Heart left ventricle (tissue), 16 donors: ENCODE measurements around the gene SDF2L1. TPM values are rescaled to one million over a fixed set of nuclear protein-coding genes. Genes with fewer than 3 reads are reported as not detected.

Source experiments
- ATAC-seq, 4 donors: fragments of 200-7000 bp; cut with Tn5 transposase; one replicate each; pipeline ENCODE4 v1.9.1; 2020 to 2022; ENCODE audit warnings: moderate library complexity in 4 of 4, mild to moderate bottlenecking in 3 of 4, moderate number of reproducible peaks in 1 of 4
- DNase-seq, 5 donors: peaks; one replicate each; pipeline ENCODE4 v3.0.0-alpha.2; 2020
- H3K27ac ChIP-seq, 12 donors: fragments of 200-600 bp; sonication (generic) in 4 of 12; one replicate each; pipeline versions ENCODE4 v1.5.0 to v1.8.0; 2016 to 2022; ENCODE audit warnings: mild to moderate bottlenecking in 2 of 12
- H3K27me3 ChIP-seq, 9 donors: fragments of 200-600 bp; sonication (generic) in 2 of 9; one replicate each; pipeline versions ENCODE4 v1.5.1 to v1.8.0; 2016 to 2022; ENCODE audit warnings: mild to moderate bottlenecking in 3 of 9
- H3K36me3 ChIP-seq, 9 donors: fragments of 200-600 bp; sonication (generic) in 2 of 9; one replicate each; pipeline versions ENCODE4 v1.5.0 to v1.8.0; 2018 to 2022; ENCODE audit warnings: mild to moderate bottlenecking in 2 of 9
- H3K4me1 ChIP-seq, 12 donors: fragments of 200-600 bp; sonication (generic) in 4 of 12; one replicate each; pipeline versions ENCODE4 v1.5.0 to v1.8.0; 2016 to 2022; ENCODE audit warnings: mild to moderate bottlenecking in 3 of 12
- H3K4me3 ChIP-seq, 12 donors: fragments of 200-600 bp; sonication (generic) in 4 of 12; one replicate each; pipeline versions ENCODE4 v1.5.0 to v1.8.0; 2017 to 2022; ENCODE audit warnings: mild to moderate bottlenecking in 9 of 12, moderate library complexity in 4 of 12
- H3K9me3 ChIP-seq, 12 donors: fragments of 200-600 bp; sonication (generic) in 4 of 12; one replicate each; pipeline versions ENCODE4 v1.5.0 to v1.8.0; 2016 to 2022; ENCODE audit warnings: mild to moderate bottlenecking in 1 of 12
- CTCF ChIP-seq, 12 donors: fragments of 200-600 bp; sonication (generic) in 4 of 12; IDR thresholded peaks; one replicate each; pipeline versions ENCODE4 v1.5.0 to v1.8.0; 2018 to 2022; ENCODE audit warnings: antibody characterized with exemption in 12 of 12, mild to moderate bottlenecking in 5 of 12
- POLR2A ChIP-seq, 2 donors: fragments of 450-650 bp; IDR thresholded peaks; one replicate each; pipeline ENCODE4 v1.6.1; 2017; ENCODE audit warnings: antibody characterized with exemption in 2 of 2, mild to moderate bottlenecking in 2 of 2, moderate library complexity in 2 of 2
- WGBS, 4 donors: extraction: QIAGEN DNeasy Blood & Tissue Kit in 2 of 4; methylation state at CpG; one replicate each; pipeline versions ENCODE4 v1.1.5 to v1.1.7; 2013 to 2018; 5-methylcytosine and 5-hydroxymethylcytosine counted together
- intact Hi-C, 10 donors: fragments of 100-400 bp; cut with DNase I; formaldehyde crosslinking; loops; one replicate each; pipeline versions ENCODE4 v1.11.1 to v1.14.2; 2022
- polyA plus RNA-seq, 2 donors: library from polyadenylated mRNA; stranded (reverse); fragments of 200-250 nt; gene quantifications; one replicate each; pipeline ENCODE4 v1.2.3, GENCODE V29; 2013
- total RNA-seq, 9 donors: library from RNA; depleted of rRNA in 2 of 9; stranded (reverse); fragments of >200 nt in 2 of 9; fragmentation: NEBNext Ultra II Directional in 3 of 9; extraction: Animal tissue kit (Norgen Biotek cat#: 25700) in 3 of 9; gene quantifications; one replicate each; pipeline versions ENCODE4 v1.1.0 to v1.2.4, GENCODE V29; 2016 to 2023
- donor health status: ischemic (EF 13 %, LVEDD 7.1; RV severe dilation, severe dysfunction).
- donor health status: healthy with polysubstance abuse.
- donor health status: DM: no; HTN: yes; CAD: no.
- donor health status: DM: no; HTN: no; CAD: no.
- donor health status: ischemic (EF 25% LVEDD 6.9; RV normal size, moderate dysfunction).
- donor health status: ischemic (EF 25% LVEDD 5.7; RV mildly dilated, moderate dysfunction).
- donor health status: healthy.
- donor health status: DM: yes; HTN: yes; CAD: no.
- donor health status: ischemic (EF 35%, LVEDD 5.7; RV mildly dilated, moderate dysfunction).
- donor health status: nonischemic (EF 11% LVEDD 7.7; RV severe dilation, severe dysfunction).
- donor health status: DM: yes; HTN: yes; CAD: no.
- donor health status: PGD.
- donor health status: ischemic (EF 29% LVEDD 5.4; RV normal size, mild dysfunction).
- donor health status: nonischemic (EF 23%, LVEDD 6.1; RV moderate dilation, normal function).

The SDF2L1 gene
- total and polyA plus RNA-seq, 11 donors: 14.1 to 226 (median 24.5) TPM

- no peak for TF ChIP-seq POLR2A (IDR thresholded peaks at IDR 0.05)
- TF ChIP-seq CTCF (IDR thresholded peaks at IDR 0.05): no peak
- no peak overlapping the region for H3K4me3 ChIP-seq
- no peak for DNase-seq
- intact Hi-C loops: loop anchor here in 2 of 10 donors (5.0 to 10.0 kb wide), 2 partner anchors 46 to 54 kb away; no protein-coding TSS in a partner anchor
- WGBS, 4 donors: 91 to 93% (median 93%) methylated on average over 4 of the region's 4 CpGs
- H3K4me1 ChIP-seq: peaks cover 0 to 25% (median 10%) of the 10 kb centered on the region in 12 donors
- ATAC-seq: no peak
- no peak overlapping the region for H3K27ac ChIP-seq
- no peaks in the 10 kb centered on the region for H3K27me3 ChIP-seq
- H3K36me3 ChIP-seq: peaks cover 0 to 23% (median 0%) of the 10 kb centered on the region in 9 donors
- no peaks in the 10 kb centered on the region for H3K9me3 ChIP-seq
Measured at GRCh38 chr22:21631025-21631424, 11.1 kb upstream of the SDF2L1 start.

GRCh38 chr22:21632237-21632895 is 9.7 kb upstream of the SDF2L1 start, which contains the start of gene CCDC116:
TSS of gene CCDC116 (plus strand) at chr22:21632760. CDS start at chr22:21633182, 422 bp downstream.
- DNase-seq: peak in 1 of 5 donors; percentile 68

GRCh38 chr22:21632931-21633330 is 9.2 kb upstream of the SDF2L1 start:
- peaks cover 0 to 21% (median 10%) of the 10 kb centered on the region in 12 donors for H3K4me1 ChIP-seq
- no peak for TF ChIP-seq CTCF (IDR thresholded peaks at IDR 0.05)
- no peak for TF ChIP-seq POLR2A (IDR thresholded peaks at IDR 0.05)
- H3K36me3 ChIP-seq: peaks cover 0 to 6% (median 0%) of the 10 kb centered on the region in 9 donors
- H3K4me3 ChIP-seq: no peak overlapping the region
- no peaks in the 10 kb centered on the region for H3K9me3 ChIP-seq
- intact Hi-C loops: loop anchor here in 2 of 10 donors (5.0 to 10.0 kb wide), 2 partner anchors 48 to 56 kb away; no protein-coding TSS in a partner anchor
- DNase-seq (no peak), ATAC-seq (no peak)
- no peak overlapping the region for H3K27ac ChIP-seq
- H3K27me3 ChIP-seq: no peaks in the 10 kb centered on the region
- 83 to 97% (median 97%) methylated on average over 18 of the region's 18 CpGs for WGBS, 4 donors

More at GRCh38 chr22:21632237-21632895, 9.7 kb upstream of the SDF2L1 start, which contains the start of gene CCDC116:
- H3K4me3 ChIP-seq: no peak within 1 kb of the TSS
- intact Hi-C loops: loop anchor here in 2 of 10 donors (5.0 to 10.0 kb wide), 2 partner anchors 48 to 55 kb away; no protein-coding TSS in a partner anchor
- H3K9me3 ChIP-seq: no peaks in the 10 kb centered on the region
- H3K27ac ChIP-seq: no peak within 1 kb of the TSS
- no peaks in the 10 kb centered on the region for H3K27me3 ChIP-seq
- peaks cover 0 to 12% (median 0%) of the 10 kb centered on the region in 9 donors for H3K36me3 ChIP-seq
- TF ChIP-seq POLR2A (IDR thresholded peaks at IDR 0.05): no peak
- no peak for TF ChIP-seq CTCF (IDR thresholded peaks at IDR 0.05)
- 56 to 87% (median 84%) methylated on average over 26 to 27 of the region's 27 CpGs for WGBS, 4 donors
- no peak for ATAC-seq
- peaks cover 0 to 22% (median 10%) of the 10 kb centered on the region in 12 donors for H3K4me1 ChIP-seq

GRCh38 chr22:21633481-21633880 is 8.6 kb upstream of the SDF2L1 start:
- WGBS, 4 donors: 89 to 96% (median 94%) methylated on average over 4 of the region's 4 CpGs
- H3K4me1 ChIP-seq: peaks cover 0 to 16% (median 10%) of the 10 kb centered on the region in 12 donors
- DNase-seq: no peak
- no peak for TF ChIP-seq CTCF (IDR thresholded peaks at IDR 0.05)
- TF ChIP-seq POLR2A (IDR thresholded peaks at IDR 0.05): no peak
- H3K27ac ChIP-seq: no peak overlapping the region
- H3K4me3 ChIP-seq: no peak overlapping the region
- peaks cover 0 to under 1% (median 0%) of the 10 kb centered on the region in 9 donors for H3K36me3 ChIP-seq
- ATAC-seq: no peak
- no peaks in the 10 kb centered on the region for H3K9me3 ChIP-seq
- intact Hi-C loops: loop anchor here in 2 of 10 donors (5.0 to 10.0 kb wide), 2 partner anchors 49 to 56 kb away; no protein-coding TSS in a partner anchor
- H3K27me3 ChIP-seq: no peaks in the 10 kb centered on the region
